ENCODE data around the gene PTPN5.

PTPN5 gene

GRCh38 chr11:18772211-18772610 is 19.4 kb downstream of the PTPN5 start:
- DNase-seq: no peak

- DNase-seq: no peak
These were observed 20.1 kb downstream of the PTPN5 start for GRCh38 chr11:18771266-18772035.

- DNase-seq: no peak
These were observed 21.0 kb downstream of the PTPN5 start for GRCh38 chr11:18770479-18771125.

- DNase-seq: no peak
These were observed 21.7 kb downstream of the PTPN5 start for GRCh38 chr11:18769802-18770456.

- DNase-seq: no peak
These were observed 22.6 kb downstream of the PTPN5 start for GRCh38 chr11:18768978-18769377.

- peak; percentile 41 to 47 for DNase-seq
These were observed 23.1 kb downstream of the PTPN5 start for GRCh38 chr11:18768472-18768901.

- no peak for DNase-seq
These were observed 25.6 kb downstream of the PTPN5 start for GRCh38 chr11:18766015-18766414.

- no peak for DNase-seq
These were observed 26.0 kb downstream of the PTPN5 start for GRCh38 chr11:18765554-18765953.

- DNase-seq: no peak
These were observed 29.9 kb downstream of the PTPN5 start for GRCh38 chr11:18761741-18762140.

GRCh38 chr11:18761144-18761543 is 30.5 kb downstream of the PTPN5 start:
- no peak for DNase-seq

GRCh38 chr11:18757811-18758210 is 33.8 kb downstream of the PTPN5 start:
- no peak for DNase-seq

- no peak for DNase-seq
These were observed 34.7 kb downstream of the PTPN5 start for GRCh38 chr11:18756889-18757288.

GRCh38 chr11:18754308-18754707 is 37.3 kb downstream of the PTPN5 start:
- DNase-seq: peak in 1 of 2 donors; percentile 3

- DNase-seq: no peak
These were observed 39.1 kb downstream of the PTPN5 start for GRCh38 chr11:18752502-18752901.

GRCh38 chr11:18750944-18751343 is 40.7 kb downstream of the PTPN5 start:
- DNase-seq: no peak

- peak; percentile 2 to 16 for DNase-seq
These were observed 41.8 kb downstream of the PTPN5 start for GRCh38 chr11:18749681-18750319.

- no peak for DNase-seq
These were observed 42.7 kb downstream of the PTPN5 start for GRCh38 chr11:18748766-18749365.

GRCh38 chr11:18745251-18745650 is 46.3 kb downstream of the PTPN5 start:
- DNase-seq: no peak

GRCh38 chr11:18743900-18744514 is 47.6 kb downstream of the PTPN5 start:
- no peak for DNase-seq

- DNase-seq: no peak
These were observed 48.2 kb downstream of the PTPN5 start for GRCh38 chr11:18743365-18743764.

GRCh38 chr11:18741783-18742182 is 49.8 kb downstream of the PTPN5 start:
- no peak for DNase-seq

GRCh38 chr11:18739685-18740084 is 51.9 kb downstream of the PTPN5 start:
- DNase-seq: no peak

- no peak for DNase-seq
These were observed 54.0 kb downstream of the PTPN5 start for GRCh38 chr11:18737642-18738041.
